A549 (cell line): Measurements from ENCODE around the gene XAGE2. TPM values are rescaled to one million over a fixed set of nuclear protein-coding genes. Genes with fewer than 3 reads are reported as not detected.
A peak's percentile ranks its signal among the peaks of the same experiment; 100 is the strongest.
"Not testable (repeated sequence)": the region's sequence is repeated elsewhere in the genome, so short reads cannot be mapped to it uniquely, and the experiment has no call there.

Experiments used
- ATAC-seq, 2 experiments: fragments of 200-7000 bp in 1 of 2; fragments of >200 bp in 1 of 2; cut with Nextera tagmentation in 1 of 2; cut with Tn5 transposase in 1 of 2; 3 replicates each; pipeline versions ENCODE4 v1.8.0 to v1.9.1; 2018 to 2020; ENCODE audit warnings: mild to moderate bottlenecking in 1 of 2, moderate library complexity in 1 of 2
- CTCF ChIA-PET: fragments of 300-600 bp; sonication (Branson Sonifier 250); formaldehyde crosslinking; extraction: SDS; loops from one replicate; lab custom pipeline; 2021; ENCODE audit warnings: antibody characterized with exemption, inconsistent platforms; lab: Yijun Ruan, JAX
- POLR2A ChIA-PET: fragments of 350-600 bp; formaldehyde crosslinking; extraction: SDS; loops from one replicate; lab custom pipeline; 2021; ENCODE audit warnings: antibody characterized with exemption, inconsistent platforms; lab: Yijun Ruan, JAX
- DNase-seq, 2 experiments: peaks; one replicate each; pipeline versions ENCODE4 v3.0.0 to v3.0.0-alpha.2; 2011 to 2016; ENCODE audit warnings: low read depth in 1 of 2, low spot score in 1 of 2
- FAIRE-seq: peaks from 2 replicates; lab custom pipeline; 2011; peaks lifted over from hg19 to GRCh38; lab: Jason Lieb, UNC
- H3K27ac ChIP-seq, 2 experiments: fragments of >200 bp; sonication (Bioruptor Twin); formaldehyde crosslinking; 3 replicates each; pipeline ENCODE4 v1.5.1; 2016 to 2017
- H3K4me1 ChIP-seq: fragments of >200 bp; sonication (Bioruptor Twin); formaldehyde crosslinking; 3 replicates; pipeline ENCODE4 v1.6.1; 2016
- H3K4me2 ChIP-seq: fragments of >200 bp; sonication (Bioruptor Twin); formaldehyde crosslinking; 3 replicates; pipeline ENCODE4 v1.6.1; 2016
- H3K4me3 ChIP-seq: fragments of >200 bp; sonication (Bioruptor Twin); formaldehyde crosslinking; 3 replicates; pipeline ENCODE4 v1.5.1; 2016
- H3K9me3 ChIP-seq: fragments of >200 bp; sonication (Bioruptor Twin); formaldehyde crosslinking; 3 replicates; pipeline ENCODE4 v1.6.1; 2016
- BCL3 ChIP-seq: fragments of >200 bp; sonication (Bioruptor Twin); formaldehyde crosslinking; IDR thresholded peaks from 3 replicates; pipeline ENCODE4 v1.6.1; 2016
- E2F6 ChIP-seq: IDR thresholded peaks from 2 replicates; pipeline ENCODE4 v1.6.1; 2012; ENCODE audit warnings: low read depth, borderline replicate concordance
- GATA3 ChIP-seq: IDR thresholded peaks from 2 replicates; pipeline ENCODE4 v1.6.1; 2012; ENCODE audit warnings: borderline replicate concordance
- HES2 ChIP-seq: fragments of >200 bp; sonication (Bioruptor Twin); formaldehyde crosslinking; IDR thresholded peaks from 2 replicates; pipeline ENCODE4 v1.6.1; 2016
- KDM5A ChIP-seq: fragments of 200-600 bp; sonication (generic); IDR thresholded peaks from 2 replicates; pipeline ENCODE4 v1.6.1; 2016; ENCODE audit warnings: antibody characterized with exemption, mild to moderate bottlenecking
- MAFK ChIP-seq: fragments of 450-650 bp; IDR thresholded peaks from 2 replicates; pipeline ENCODE4 v1.6.1; 2014; ENCODE audit not compliant: partially characterized antibody
- MYC ChIP-seq: IDR thresholded peaks from 2 replicates; pipeline ENCODE4 v1.6.1; 2012; ENCODE audit warnings: mild to moderate bottlenecking, inconsistent platforms, low read length, improper control_type of control experiment, borderline replicate concordance
- PHF8 ChIP-seq: fragments of 200-600 bp; sonication (generic); IDR thresholded peaks from 2 replicates; pipeline ENCODE4 v1.6.1; 2016; ENCODE audit warnings: low read depth, mild to moderate bottlenecking, antibody characterized with exemption, moderate library complexity, borderline replicate concordance
- RARB ChIP-seq: fragments of 250-450 bp; sonication (Bioruptor Pico); IDR thresholded peaks from 2 replicates; pipeline ENCODE4 v1.8.0; 2021; ENCODE audit warnings: mild to moderate bottlenecking, moderate library complexity
- SMC3 ChIP-seq: fragments of >200 bp; sonication (Bioruptor Twin); formaldehyde crosslinking; IDR thresholded peaks from 3 replicates; pipeline ENCODE4 v1.6.1; 2018; ENCODE audit warnings: inconsistent platforms
- SREBF2 ChIP-seq: fragments of 450-650 bp; IDR thresholded peaks from 2 replicates; pipeline ENCODE4 v1.6.1; 2014; ENCODE audit warnings: mild to moderate bottlenecking, moderate library complexity
- WGBS: methylation state at CpG from one replicate; pipeline ENCODE4 v1.1.6; 2017; ENCODE audit errors: missing lambda C conversion rate; 5-methylcytosine and 5-hydroxymethylcytosine counted together
- polyA minus RNA-seq: library from RNA; depleted of rRNA, polyadenylated mRNA; stranded (reverse); fragments of >200 nt; gene quantifications from 2 replicates; pipeline ENCODE4 v1.2.3, GENCODE V29; 2011; rRNA and poly(A)+ RNA removed
- polyA plus RNA-seq, 4 experiments: library from polyadenylated mRNA; depleted of rRNA in 3 of 4; stranded (reverse); fragments of >200 nt; fragmentation: RNase III in 1 of 4; extraction: RNeasy Plus Mini Kit Qiagen cat#74134 plus additional on column Dnase treatment in 1 of 4; gene quantifications; 2 replicates in 3 of 4; 3 replicates in 1 of 4; pipeline ENCODE4 v1.2.3, GENCODE V29; 2011 to 2017
- TF ChIP-seq, protein P1 (sequence below): fragments of 250-450 bp; sonication (Bioruptor Pico); IDR thresholded peaks from 2 replicates; pipeline ENCODE4 v1.5.0; 2021; ENCODE audit warnings: mild to moderate bottlenecking, moderate library complexity, borderline replicate concordance

XAGE2 gene
- not detected in 2 replicates for polyA plus RNA-seq (2011; rRNA removed)
- polyA plus RNA-seq (2012; cell fraction: cytosol; rRNA removed), result not detected in 2 replicates
- not detected in 2 replicates for polyA plus RNA-seq (2012; cell fraction: nucleus; rRNA removed)
- not detected in 3 replicates for polyA plus RNA-seq (2017; fragmentation: RNase III; extraction: RNeasy Plus Mini Kit Qiagen cat#74134 plus additional on column Dnase treatment)
- polyA minus RNA-seq, result not detected in 2 replicates

- H3K4me1 ChIP-seq, result no peaks in the 10 kb centered on the region
- POLR2A ChIA-PET, result no interaction called here
- no peak for ATAC-seq
- TF ChIP-seq, protein P1, sequence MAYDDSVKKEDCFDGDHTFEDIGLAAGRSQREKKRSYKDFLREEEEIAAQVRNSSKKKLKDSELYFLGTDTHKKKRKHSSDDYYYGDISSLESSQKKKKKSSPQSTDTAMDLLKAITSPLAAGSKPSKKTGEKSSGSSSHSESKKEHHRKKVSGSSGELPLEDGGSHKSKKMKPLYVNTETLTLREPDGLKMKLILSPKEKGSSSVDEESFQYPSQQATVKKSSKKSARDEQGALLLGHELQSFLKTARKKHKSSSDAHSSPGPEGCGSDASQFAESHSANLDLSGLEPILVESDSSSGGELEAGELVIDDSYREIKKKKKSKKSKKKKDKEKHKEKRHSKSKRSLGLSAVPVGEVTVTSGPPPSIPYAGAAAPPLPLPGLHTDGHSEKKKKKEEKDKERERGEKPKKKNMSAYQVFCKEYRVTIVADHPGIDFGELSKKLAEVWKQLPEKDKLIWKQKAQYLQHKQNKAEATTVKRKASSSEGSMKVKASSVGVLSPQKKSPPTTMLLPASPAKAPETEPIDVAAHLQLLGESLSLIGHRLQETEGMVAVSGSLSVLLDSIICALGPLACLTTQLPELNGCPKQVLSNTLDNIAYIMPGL (CRISPR knock-in tag), result no peak
- TF ChIP-seq, all 56 proteins: peak for 0
- DNase-seq (no peak), FAIRE-seq (no peak)
- CTCF ChIA-PET, result no interaction called here
- no peaks in the 10 kb centered on the region for H3K9me3 ChIP-seq
- no peak within 1 kb of the TSS for H3K4me3 ChIP-seq
- H3K4me2 ChIP-seq, result no peak within 1 kb of the TSS
- WGBS, result 39% methylated on average over 16 of the region's 19 CpGs
- H3K27ac ChIP-seq, result no peak within 1 kb of the TSS
These were observed at the start of gene XAGE2 for GRCh38 chrX:52368368-52369055. XAGE2 (plus strand) TSS chrX:52369021; CDS start chrX:52370015, 994 bp downstream.

DNA sequence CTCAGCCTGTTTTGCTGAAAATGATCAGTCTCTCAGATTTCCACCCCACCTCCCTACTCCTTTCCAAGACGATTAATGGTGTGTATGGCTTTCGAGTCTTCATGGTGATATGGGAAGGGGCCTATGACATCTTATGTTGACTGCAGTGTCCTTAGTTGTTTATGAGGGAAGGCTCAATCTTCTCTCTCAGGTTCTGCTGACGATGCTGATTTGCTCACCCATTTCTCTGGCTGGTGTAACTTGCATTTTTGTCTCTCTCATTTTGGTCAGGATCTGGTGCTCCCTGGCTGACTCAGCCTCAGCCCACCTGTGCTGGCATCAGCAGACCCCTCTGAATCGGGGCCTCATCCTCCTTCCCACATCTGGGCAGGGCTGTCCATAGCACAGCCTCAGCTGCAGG is 31.4 kb upstream of the XAGE2 start:
- Histone ChIP-seq H3K27ac (no peak overlapping the region), H3K9me3 (no peaks in the 10 kb centered on the region), H3K4me2 (no peak overlapping the region), H3K4me3 (no peak overlapping the region), H3K4me1 (no peaks in the 10 kb centered on the region)
- POLR2A ChIA-PET, result no interaction called here
- FAIRE-seq (no peak), DNase-seq (no peak), ATAC-seq (no peak)
- 0% methylated on average over 4 of the region's 4 CpGs for WGBS
- TF ChIP-seq BCL3 (no peak), MAFK (peak; percentile 55), E2F6 (no peak)
- CTCF ChIA-PET, result no interaction called here

GRCh38 chrX:52341493-52341892 is 27.3 kb upstream of the XAGE2 start:
- ChIA-PET CTCF (no interaction called here), POLR2A (no interaction called here)
- FAIRE-seq (no peak), DNase-seq (no peak), ATAC-seq (no peak)
- H3K4me2 ChIP-seq, result no peak overlapping the region
- no peaks in the 10 kb centered on the region for H3K9me3 ChIP-seq
- H3K4me3 ChIP-seq, result no peak overlapping the region
- no peak overlapping the region for H3K27ac ChIP-seq
- H3K4me1 ChIP-seq, result no peaks in the 10 kb centered on the region
- no peak for TF ChIP-seq E2F6
- TF ChIP-seq MYC, result no peak
- no peak for TF ChIP-seq GATA3
- TF ChIP-seq KDM5A, result no peak
- no peak for TF ChIP-seq PHF8
- TF ChIP-seq RARB (CRISPR knock-in tag), result no peak
- no peak for TF ChIP-seq HES2
- no peak for TF ChIP-seq SMC3
- TF ChIP-seq SREBF2, result no peak

- WGBS, result 50% methylated on average over 3 of the region's 6 CpGs
- ATAC-seq, H3K9me3 ChIP-seq, H3K4me2 ChIP-seq, DNase-seq, H3K27ac ChIP-seq, FAIRE-seq, H3K4me3 ChIP-seq, POLR2A ChIA-PET, CTCF ChIA-PET, H3K4me1 ChIP-seq: not testable (repeated sequence)
These were observed 25.7 kb upstream of the XAGE2 start for GRCh38 chrX:52343131-52343530.
